Measurements from ENCODE around the gene SLAIN2. TPM values are rescaled to one million over a fixed set of nuclear protein-coding genes. Genes with fewer than 3 reads are reported as not detected.
A peak's percentile ranks its signal among the peaks of the same experiment; 100 is the strongest.

Gene SLAIN2
- total RNA-seq, 1 experiment from 2014 or later, result 35.8 TPM

GRCh38 chr4:48343035-48343434 lies 1.7 kb downstream of the SLAIN2 start (continued):
- TF ChIP-seq ATF2 (CRISPR knock-in tag; IDR thresholded peaks at IDR 0.05; ENCODE audit: borderline replicate concordance, low read depth) (no peak), FOXK1 (CRISPR knock-in tag; IDR thresholded peaks at IDR 0.05) (no peak), ERG (CRISPR knock-in tag; IDR thresholded peaks at IDR 0.05) (no peak), OVOL2 (CRISPR knock-in tag; IDR thresholded peaks at IDR 0.05; ENCODE audit: borderline replicate concordance) (no peak), CREB1 (CRISPR knock-in tag; IDR thresholded peaks at IDR 0.05) (no peak)

- H3K4me3 Mint-ChIP-seq, result peak overlapping the region; percentile 96
- no peaks in the 10 kb centered on the region for H3K9me3 Mint-ChIP-seq
- no peak for TF ChIP-seq ARID4B (CRISPR knock-in tag; IDR thresholded peaks at IDR 0.05; ENCODE audit: borderline replicate concordance)
- no peak for TF ChIP-seq ZNF232 (CRISPR knock-in tag; IDR thresholded peaks at IDR 0.05)
- no peak for TF ChIP-seq ATF2 (CRISPR knock-in tag; IDR thresholded peaks at IDR 0.05; ENCODE audit: borderline replicate concordance, low read depth)
- no peak for TF ChIP-seq CTCF (IDR thresholded peaks at IDR 0.05)
- no peak for TF ChIP-seq ESRRA (CRISPR knock-in tag; IDR thresholded peaks at IDR 0.05; ENCODE audit: borderline replicate concordance)
- TF ChIP-seq E2F4 (CRISPR knock-in tag; IDR thresholded peaks at IDR 0.05; ENCODE audit: borderline replicate concordance, low read depth), result no peak
- no peak for TF ChIP-seq ZMAT4 (CRISPR knock-in tag; IDR thresholded peaks at IDR 0.05)
- no peak for TF ChIP-seq MYBL2 (CRISPR knock-in tag; IDR thresholded peaks at IDR 0.05)
- TF ChIP-seq ATF6 (CRISPR knock-in tag; IDR thresholded peaks at IDR 0.05), result no peak
- no peak for TF ChIP-seq ETV6 (CRISPR knock-in tag; IDR thresholded peaks at IDR 0.05)
- no peak for TF ChIP-seq RORB (CRISPR knock-in tag; IDR thresholded peaks at IDR 0.05)
- peaks cover 56% of the 10 kb centered on the region for H3K4me1 Mint-ChIP-seq
- H3K27me3 Mint-ChIP-seq (ENCODE audit: low read depth), result no peaks in the 10 kb centered on the region
- no peak overlapping the region for H3K27ac Mint-ChIP-seq
- no peak for ATAC-seq
- no peaks in the 10 kb centered on the region for H3K36me3 Mint-ChIP-seq
- ChIA-PET CTCF (no interaction called here), POLR2A (no interaction called here)
- DNase-seq (ENCODE audit: low spot score), result no peak
These were observed 2.2 kb downstream of the SLAIN2 start for GRCh38 chr4:48343551-48343950.
